ENCODE measurements around the gene ARHGEF28.

GRCh38 chr5:73746608-73747007, 120.6 kb downstream of the ARHGEF28 start:
- no peak for TF ChIP-seq EZH2phosphoT487 (IDR thresholded peaks at IDR 0.05; ENCODE audit: low read depth, severe bottlenecking, unreplicated experiment)
- TF ChIP-seq, protein P1, sequence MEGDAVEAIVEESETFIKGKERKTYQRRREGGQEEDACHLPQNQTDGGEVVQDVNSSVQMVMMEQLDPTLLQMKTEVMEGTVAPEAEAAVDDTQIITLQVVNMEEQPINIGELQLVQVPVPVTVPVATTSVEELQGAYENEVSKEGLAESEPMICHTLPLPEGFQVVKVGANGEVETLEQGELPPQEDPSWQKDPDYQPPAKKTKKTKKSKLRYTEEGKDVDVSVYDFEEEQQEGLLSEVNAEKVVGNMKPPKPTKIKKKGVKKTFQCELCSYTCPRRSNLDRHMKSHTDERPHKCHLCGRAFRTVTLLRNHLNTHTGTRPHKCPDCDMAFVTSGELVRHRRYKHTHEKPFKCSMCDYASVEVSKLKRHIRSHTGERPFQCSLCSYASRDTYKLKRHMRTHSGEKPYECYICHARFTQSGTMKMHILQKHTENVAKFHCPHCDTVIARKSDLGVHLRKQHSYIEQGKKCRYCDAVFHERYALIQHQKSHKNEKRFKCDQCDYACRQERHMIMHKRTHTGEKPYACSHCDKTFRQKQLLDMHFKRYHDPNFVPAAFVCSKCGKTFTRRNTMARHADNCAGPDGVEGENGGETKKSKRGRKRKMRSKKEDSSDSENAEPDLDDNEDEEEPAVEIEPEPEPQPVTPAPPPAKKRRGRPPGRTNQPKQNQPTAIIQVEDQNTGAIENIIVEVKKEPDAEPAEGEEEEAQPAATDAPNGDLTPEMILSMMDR (IDR thresholded peaks at IDR 0.05; ENCODE audit: poor library complexity) = no peak
- no peak for TF ChIP-seq EZH2 (IDR thresholded peaks at IDR 0.05; ENCODE audit: borderline replicate concordance)
